NCI-H128 (cell line): ENCODE results near the gene CCDC81.
"Not testable (repeated sequence)": the region's sequence is repeated elsewhere in the genome, so short reads cannot be mapped to it uniquely, and the experiment has no call there.

Experiments used
- DNase-seq: peaks from one replicate; lab custom pipeline; 2025; ENCODE audit not compliant: unreplicated experiment; lab: John Stamatoyannopoulos, UW

The CCDC81 gene

GRCh38 chr11:86374586-86374985, at the start of gene CCDC81:
TSS of gene CCDC81 (plus strand) at chr11:86374887. CDS start at chr11:86375164, 277 bp downstream.
- DNase-seq = no peak

GRCh38 chr11:86335131-86335767, 39.4 kb upstream of the CCDC81 start:
- no peak for DNase-seq

- DNase-seq = no peak
Measured at GRCh38 chr11:86337227-86337626, 37.5 kb upstream of the CCDC81 start.

- DNase-seq = no peak
Measured at GRCh38 chr11:86341382-86341781, 33.3 kb upstream of the CCDC81 start.

GRCh38 chr11:86346513-86346912, 28.2 kb upstream of the CCDC81 start:
- DNase-seq = no peak

- no peak for DNase-seq
Measured at GRCh38 chr11:86355256-86355655, 19.4 kb upstream of the CCDC81 start.

- not testable (repeated sequence) for DNase-seq
Measured at GRCh38 chr11:86357412-86357811, 17.3 kb upstream of the CCDC81 start.

- no peak for DNase-seq
Measured at GRCh38 chr11:86358720-86359119, 16.0 kb upstream of the CCDC81 start.

GRCh38 chr11:86360775-86361395, 13.8 kb upstream of the CCDC81 start:
- no peak for DNase-seq

- DNase-seq = no peak
Measured at GRCh38 chr11:86363424-86363823, 11.3 kb upstream of the CCDC81 start.

GRCh38 chr11:86365546-86365945, 9.1 kb upstream of the CCDC81 start:
- DNase-seq = no peak

- no peak for DNase-seq
Measured at GRCh38 chr11:86369668-86370067, 5.0 kb upstream of the CCDC81 start.

GRCh38 chr11:86370171-86370570, 4.5 kb upstream of the CCDC81 start:
- DNase-seq = no peak

- no peak for DNase-seq
Measured at GRCh38 chr11:86370922-86371594, 3.6 kb upstream of the CCDC81 start.

- no peak for DNase-seq
Measured at GRCh38 chr11:86372041-86372440, 2.6 kb upstream of the CCDC81 start.

- DNase-seq = no peak
Measured at GRCh38 chr11:86372586-86372985, 2.1 kb upstream of the CCDC81 start.

GRCh38 chr11:86374069-86374468, 618 bp upstream of the CCDC81 start:
- DNase-seq = no peak

GRCh38 chr11:86377972-86378371, 3.3 kb downstream of the CCDC81 start:
- no peak for DNase-seq

- DNase-seq = no peak
Measured at GRCh38 chr11:86380295-86381059, 5.8 kb downstream of the CCDC81 start.

- no peak for DNase-seq
Measured at GRCh38 chr11:86383041-86383955, 8.6 kb downstream of the CCDC81 start.

GRCh38 chr11:86386283-86386682, 11.6 kb downstream of the CCDC81 start:
- DNase-seq = no peak
